ENCODE data around the gene SLC7A7.
A peak's percentile ranks its signal among the peaks of the same experiment; 100 is the strongest.

SLC7A7 gene

DNA sequence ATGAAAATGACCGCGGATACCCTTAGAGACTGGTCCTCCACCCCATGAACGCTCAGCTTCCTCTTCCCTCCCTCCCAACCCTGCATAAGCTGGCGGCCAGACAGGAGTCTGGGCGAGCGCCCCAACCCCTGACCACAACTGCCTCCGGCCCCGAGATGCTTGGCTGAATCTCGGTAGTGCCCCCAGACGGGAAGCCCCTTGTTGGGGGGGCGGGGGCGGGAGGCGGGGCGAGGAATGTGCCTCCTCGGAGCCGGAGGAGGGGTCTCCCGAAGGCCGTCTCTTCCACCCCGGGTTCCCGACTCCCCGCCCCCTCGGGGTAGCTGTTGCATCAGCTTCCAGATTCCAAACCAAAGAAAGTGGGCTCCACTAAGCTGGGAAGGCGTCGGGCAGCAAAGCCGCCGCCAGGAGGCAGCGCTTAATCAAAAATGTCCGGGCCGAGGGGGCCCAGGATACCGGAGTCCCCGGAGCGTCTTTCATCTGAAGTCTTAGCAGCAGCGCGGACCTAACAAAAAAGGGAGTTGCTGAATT lies 7.4 kb upstream of the SLC7A7 start:
- ChIA-PET CTCF (interaction anchor here (0.8 to 10.1 kb wide), 42 partner anchors 8 to 267 kb away, joined by 3 to 256 read pairs (median 6); partner anchors contain the start of genes LRP10, MMP14, REM2 and SLC7A7), POLR2A (interaction anchor here (0.9 to 3.7 kb wide), 5 partner anchors 16 to 56 kb away, joined by 3 to 42 read pairs (median 5); partner anchors contain the start of gene OXA1L)
- peak overlapping the region; percentile 24 for H3K4me3 ChIP-seq (ENCODE audit: low read depth, low read length)
- TF ChIP-seq, protein P1, sequence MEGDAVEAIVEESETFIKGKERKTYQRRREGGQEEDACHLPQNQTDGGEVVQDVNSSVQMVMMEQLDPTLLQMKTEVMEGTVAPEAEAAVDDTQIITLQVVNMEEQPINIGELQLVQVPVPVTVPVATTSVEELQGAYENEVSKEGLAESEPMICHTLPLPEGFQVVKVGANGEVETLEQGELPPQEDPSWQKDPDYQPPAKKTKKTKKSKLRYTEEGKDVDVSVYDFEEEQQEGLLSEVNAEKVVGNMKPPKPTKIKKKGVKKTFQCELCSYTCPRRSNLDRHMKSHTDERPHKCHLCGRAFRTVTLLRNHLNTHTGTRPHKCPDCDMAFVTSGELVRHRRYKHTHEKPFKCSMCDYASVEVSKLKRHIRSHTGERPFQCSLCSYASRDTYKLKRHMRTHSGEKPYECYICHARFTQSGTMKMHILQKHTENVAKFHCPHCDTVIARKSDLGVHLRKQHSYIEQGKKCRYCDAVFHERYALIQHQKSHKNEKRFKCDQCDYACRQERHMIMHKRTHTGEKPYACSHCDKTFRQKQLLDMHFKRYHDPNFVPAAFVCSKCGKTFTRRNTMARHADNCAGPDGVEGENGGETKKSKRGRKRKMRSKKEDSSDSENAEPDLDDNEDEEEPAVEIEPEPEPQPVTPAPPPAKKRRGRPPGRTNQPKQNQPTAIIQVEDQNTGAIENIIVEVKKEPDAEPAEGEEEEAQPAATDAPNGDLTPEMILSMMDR (IDR thresholded peaks at IDR 0.05; ENCODE audit: insufficient read depth, low read length, missing control alignments) = peak; percentile 78
- DNase-seq (ENCODE audit: low read depth, low spot score) = no peak

DNA sequence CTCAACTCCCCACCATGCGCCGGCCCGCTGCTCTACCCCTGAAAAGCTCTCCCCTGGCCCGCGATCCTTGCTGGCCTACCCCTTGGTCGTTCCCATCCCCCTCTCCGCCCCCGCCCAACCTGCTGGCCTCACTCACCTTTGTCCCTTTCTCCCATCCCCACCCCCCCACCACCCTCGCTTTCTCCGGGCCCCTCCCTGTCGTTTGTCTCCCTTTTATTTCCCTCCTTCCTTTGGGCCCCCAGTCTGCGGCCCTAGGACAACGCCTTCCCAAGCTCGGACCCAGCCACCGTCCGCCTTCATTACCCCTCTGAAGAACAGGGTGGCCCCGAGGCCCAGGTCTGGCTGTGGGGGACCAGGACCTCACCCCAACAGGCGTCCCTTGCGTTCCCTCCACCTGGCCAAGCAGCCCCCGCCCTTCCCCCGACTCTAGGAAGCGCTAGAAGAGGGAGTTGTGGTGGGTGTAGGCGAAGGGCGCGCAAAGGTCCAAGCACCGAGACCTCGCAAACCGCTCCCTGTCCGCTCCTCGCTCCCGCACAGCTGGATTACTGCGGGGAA lies 6.9 kb upstream of the SLC7A7 start:
- DNase-seq (ENCODE audit: low read depth, low spot score) = no peak
- H3K4me3 ChIP-seq (ENCODE audit: low read depth, low read length) = no peak overlapping the region

DNA sequence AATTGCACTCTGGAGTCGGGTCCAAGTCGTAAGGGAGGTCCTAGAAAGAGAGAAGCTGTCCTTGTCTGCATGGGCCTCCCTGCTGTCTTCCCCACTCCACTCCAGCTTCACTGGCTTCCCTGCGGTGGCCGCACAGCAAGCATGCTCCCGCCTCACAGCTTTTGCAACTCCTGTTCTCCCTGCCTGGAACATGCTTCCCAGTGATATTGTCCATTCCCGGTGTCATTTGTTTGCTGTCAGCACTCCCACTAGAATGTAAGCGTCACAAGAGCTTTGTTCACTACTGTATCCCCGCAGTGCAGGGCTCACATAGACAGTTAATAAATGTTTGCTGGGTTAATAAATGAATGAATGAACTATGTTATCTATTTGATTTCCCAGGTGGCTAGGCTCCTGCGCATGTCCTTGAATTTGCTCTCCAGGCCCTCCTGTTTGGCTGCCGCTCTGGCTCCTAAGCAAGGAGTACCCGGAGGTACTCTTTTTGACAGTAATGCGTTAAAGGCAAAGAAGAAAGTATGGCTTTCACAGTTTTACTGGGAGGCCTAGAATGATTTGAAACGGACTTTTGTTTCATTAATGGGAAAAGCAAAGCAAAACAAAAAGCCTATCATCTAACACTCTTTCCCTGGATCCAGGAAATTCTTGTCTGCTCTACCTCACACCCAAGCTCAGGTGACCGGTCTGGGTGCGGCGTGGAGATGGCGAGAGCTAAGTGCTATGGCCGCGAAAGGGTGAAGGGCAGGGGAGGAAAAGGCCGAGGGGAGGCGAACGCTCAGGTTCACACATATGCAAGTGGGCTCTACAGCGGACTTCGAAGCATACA lies 6.2 kb upstream of the SLC7A7 start:
- ChIA-PET POLR2A (interaction anchor here (3.7 kb wide), 1 partner anchor 31 kb away, joined by 42 read pairs; no protein-coding TSS in a partner anchor), CTCF (interaction anchor here (1.2 to 10.1 kb wide), 14 partner anchors 14 to 265 kb away, joined by 3 to 256 read pairs (median 11); partner anchors contain the start of gene MMP14)
- DNase-seq (ENCODE audit: low read depth, low spot score) = no peak
- H3K4me3 ChIP-seq (ENCODE audit: low read depth, low read length) = no peak overlapping the region
- TF ChIP-seq, protein P1 (IDR thresholded peaks at IDR 0.05; ENCODE audit: insufficient read depth, low read length, missing control alignments) = no peak

More for the DNA sequence above, 6.9 kb upstream of the SLC7A7 start:
- ChIA-PET CTCF (interaction anchor here (0.8 to 10.1 kb wide), 32 partner anchors 7 to 266 kb away, joined by 3 to 256 read pairs (median 6); partner anchors contain the start of genes LRP10, MMP14, REM2 and SLC7A7), POLR2A (interaction anchor here (1.5 to 3.7 kb wide), 3 partner anchors 16 to 30 kb away, joined by 5 to 42 read pairs (median 16); no protein-coding TSS in a partner anchor)
- TF ChIP-seq, protein P1 (IDR thresholded peaks at IDR 0.05; ENCODE audit: insufficient read depth, low read length, missing control alignments) = no peak

DNA sequence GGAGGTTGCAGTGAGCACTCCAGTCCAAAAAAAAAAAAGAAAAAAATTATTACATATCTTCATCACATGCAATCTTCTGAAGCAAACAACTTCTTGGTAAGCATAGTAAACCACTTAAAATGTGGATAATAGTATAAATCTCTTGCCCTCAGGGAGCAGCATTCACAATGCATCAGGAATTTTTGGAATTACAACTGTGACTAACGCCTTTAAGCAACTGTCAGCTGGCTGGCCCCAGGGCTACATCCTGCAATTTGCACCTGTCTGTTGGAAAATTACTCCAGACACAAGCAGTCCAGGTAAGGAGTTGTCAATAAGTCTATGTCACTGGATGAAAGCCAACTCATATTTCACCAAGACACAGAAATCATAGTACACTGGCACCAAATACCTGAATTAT lies 5.5 kb upstream of the SLC7A7 start:
- TF ChIP-seq, protein P1 (IDR thresholded peaks at IDR 0.05; ENCODE audit: insufficient read depth, low read length, missing control alignments) = no peak
- ChIA-PET CTCF (interaction anchor here (1.2 to 10.1 kb wide), 14 partner anchors 10 to 265 kb away, joined by 3 to 256 read pairs (median 11); partner anchors contain the start of gene MMP14), POLR2A (no interaction called here)
- no peak for DNase-seq (ENCODE audit: low read depth, low spot score)
- H3K4me3 ChIP-seq (ENCODE audit: low read depth, low read length) = no peak overlapping the region

DNA sequence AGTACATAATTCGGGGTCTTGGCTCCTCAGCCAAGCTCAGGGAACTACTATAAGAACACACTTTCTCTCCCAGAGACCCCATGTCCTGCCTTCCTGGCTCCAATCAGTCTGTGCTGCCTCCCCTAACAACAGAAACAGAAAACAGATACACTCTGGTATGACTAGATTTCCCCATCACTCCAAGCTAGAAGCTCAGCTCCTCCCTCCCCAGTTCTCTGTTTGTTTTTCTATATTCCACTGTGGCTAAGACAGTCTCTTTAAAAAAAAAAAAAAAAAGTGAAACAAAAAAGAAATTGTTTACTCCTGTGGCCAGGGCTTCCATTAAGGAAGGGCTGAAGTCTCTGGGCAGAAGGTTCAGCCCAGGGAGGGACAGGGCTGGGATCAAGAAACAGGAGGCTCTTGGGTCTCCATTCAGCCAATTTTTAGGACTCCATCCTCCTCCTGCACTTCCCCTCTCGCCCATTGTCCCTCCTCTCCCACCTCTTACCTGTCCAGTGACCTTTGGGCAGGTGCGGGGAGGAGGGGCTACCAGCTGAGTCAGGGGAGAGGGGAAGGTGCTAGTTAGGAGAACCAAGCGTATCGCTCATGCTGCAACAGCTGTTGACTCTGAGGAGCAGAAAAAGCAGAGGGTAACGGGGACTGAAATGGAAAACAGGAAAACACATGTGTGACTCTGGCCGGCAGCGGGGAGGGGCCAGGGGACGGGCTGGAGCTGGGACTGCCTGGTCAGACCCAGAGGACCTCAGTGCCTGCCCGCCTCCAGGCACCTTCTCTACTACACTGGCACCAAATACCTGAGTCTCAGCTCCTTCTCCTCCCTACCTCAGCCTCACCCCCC lies 4.1 kb upstream of the SLC7A7 start:
- TF ChIP-seq, protein P1 (IDR thresholded peaks at IDR 0.05; ENCODE audit: insufficient read depth, low read length, missing control alignments) = no peak
- CTCF ChIA-PET = interaction anchor here (0.6 to 10.1 kb wide), 20 partner anchors 10 to 263 kb away, joined by 3 to 256 read pairs (median 4); partner anchors contain the start of gene MMP14
- POLR2A ChIA-PET = interaction anchor here (0.6 to 0.9 kb wide), 3 partner anchors 16 to 297 kb away, joined by 3 to 4 read pairs (median 3); no protein-coding TSS in a partner anchor
- peak overlapping the region; percentile 42 for H3K4me3 ChIP-seq (ENCODE audit: low read depth, low read length)
- no peak for DNase-seq (ENCODE audit: low read depth, low spot score)

Measured in AG04449 (cell line).